ENCODE data around the gene FANK1. TPM values are rescaled to one million over a fixed set of nuclear protein-coding genes. Genes with fewer than 3 reads are reported as not detected.
A peak's percentile ranks its signal among the peaks of the same experiment; 100 is the strongest.
"Not testable (repeated sequence)": the region's sequence is repeated elsewhere in the genome, so short reads cannot be mapped to it uniquely, and the experiment has no call there.

The FANK1 gene
- total RNA-seq, 1 experiment from 2014 or later = 0.85 TPM

DNA sequence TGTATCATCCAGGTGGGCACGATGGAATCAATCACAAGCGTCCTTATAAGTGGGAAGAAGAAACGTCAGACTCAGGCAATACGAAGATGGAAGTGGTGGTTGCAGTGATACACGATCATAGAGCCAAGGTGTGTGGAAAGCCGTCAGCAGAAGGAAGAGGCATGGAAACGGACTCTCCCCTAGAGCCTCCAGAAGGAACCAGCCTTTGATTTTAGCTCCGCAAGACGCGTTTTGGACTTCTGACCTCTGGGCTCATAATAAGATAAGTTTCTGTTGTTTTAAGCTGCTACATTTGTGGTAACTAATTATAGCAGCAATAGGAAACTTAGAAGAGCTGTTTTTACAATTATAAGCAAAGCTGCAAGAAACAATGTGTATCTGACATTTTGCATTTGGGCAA, 14.8 kb downstream of the FANK1 start:
- Mint-ChIP-seq H3K9me3 (ENCODE audit: low read depth, unreplicated experiment) (no peaks in the 10 kb centered on the region), H3K27ac (ENCODE audit: unreplicated experiment) (no peak overlapping the region), H3K36me3 (ENCODE audit: insufficient read depth, unreplicated experiment) (no peaks in the 10 kb centered on the region), H3K27me3 (ENCODE audit: unreplicated experiment) (no peaks in the 10 kb centered on the region), H3K4me1 (ENCODE audit: low read depth, unreplicated experiment) (peaks cover 35% of the 10 kb centered on the region), H3K4me3 (ENCODE audit: low read depth, unreplicated experiment) (no peak overlapping the region)
- no peak for DNase-seq
- CTCF ChIA-PET = no interaction called here
- intact Hi-C loops (cut with micrococcal nuclease; ENCODE audit: unreplicated experiment) = no loop called here
- TF ChIP-seq, protein P1, sequence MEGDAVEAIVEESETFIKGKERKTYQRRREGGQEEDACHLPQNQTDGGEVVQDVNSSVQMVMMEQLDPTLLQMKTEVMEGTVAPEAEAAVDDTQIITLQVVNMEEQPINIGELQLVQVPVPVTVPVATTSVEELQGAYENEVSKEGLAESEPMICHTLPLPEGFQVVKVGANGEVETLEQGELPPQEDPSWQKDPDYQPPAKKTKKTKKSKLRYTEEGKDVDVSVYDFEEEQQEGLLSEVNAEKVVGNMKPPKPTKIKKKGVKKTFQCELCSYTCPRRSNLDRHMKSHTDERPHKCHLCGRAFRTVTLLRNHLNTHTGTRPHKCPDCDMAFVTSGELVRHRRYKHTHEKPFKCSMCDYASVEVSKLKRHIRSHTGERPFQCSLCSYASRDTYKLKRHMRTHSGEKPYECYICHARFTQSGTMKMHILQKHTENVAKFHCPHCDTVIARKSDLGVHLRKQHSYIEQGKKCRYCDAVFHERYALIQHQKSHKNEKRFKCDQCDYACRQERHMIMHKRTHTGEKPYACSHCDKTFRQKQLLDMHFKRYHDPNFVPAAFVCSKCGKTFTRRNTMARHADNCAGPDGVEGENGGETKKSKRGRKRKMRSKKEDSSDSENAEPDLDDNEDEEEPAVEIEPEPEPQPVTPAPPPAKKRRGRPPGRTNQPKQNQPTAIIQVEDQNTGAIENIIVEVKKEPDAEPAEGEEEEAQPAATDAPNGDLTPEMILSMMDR (IDR thresholded peaks at IDR 0.05; ENCODE audit: unreplicated experiment) = no peak
- no TSS peak for BruUV-seq (replicated peaks)

DNA sequence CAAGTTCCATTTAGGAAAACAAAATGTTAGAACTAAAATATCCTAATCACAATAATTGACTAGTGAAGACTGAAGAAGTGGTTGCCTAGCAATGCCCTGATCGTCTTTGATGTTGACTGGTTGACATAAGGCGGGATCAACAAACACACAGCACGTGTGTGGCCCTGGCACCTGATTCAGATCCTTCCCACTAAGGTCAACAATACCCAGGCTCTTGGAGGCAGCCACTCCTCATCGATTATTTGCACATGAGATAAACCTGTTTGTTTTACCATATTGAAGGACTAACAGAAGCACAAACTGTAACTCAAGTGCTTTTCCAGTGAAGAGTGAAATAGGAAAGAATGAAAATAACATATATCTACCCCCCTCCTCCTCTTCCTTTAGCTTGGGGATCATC, 15.6 kb downstream of the FANK1 start:
- no peaks in the 10 kb centered on the region for H3K27me3 Mint-ChIP-seq (ENCODE audit: unreplicated experiment)
- H3K9me3 Mint-ChIP-seq (ENCODE audit: low read depth, unreplicated experiment) = no peaks in the 10 kb centered on the region
- no peak overlapping the region for H3K27ac Mint-ChIP-seq (ENCODE audit: unreplicated experiment)
- intact Hi-C loops (cut with micrococcal nuclease; ENCODE audit: unreplicated experiment) = no loop called here
- peak overlapping the region; percentile 46 for H3K4me3 Mint-ChIP-seq (ENCODE audit: low read depth, unreplicated experiment)
- no TSS peak for BruUV-seq (replicated peaks)
- H3K36me3 Mint-ChIP-seq (ENCODE audit: insufficient read depth, unreplicated experiment) = no peaks in the 10 kb centered on the region
- H3K4me1 Mint-ChIP-seq (ENCODE audit: low read depth, unreplicated experiment) = peaks cover 35% of the 10 kb centered on the region
- CTCF ChIA-PET = interaction anchor here (0.9 kb wide), 1 partner anchor 33 kb away, joined by 3 read pairs; no protein-coding TSS in a partner anchor
- peak; percentile 31 for DNase-seq
- TF ChIP-seq, protein P1 (IDR thresholded peaks at IDR 0.05; ENCODE audit: unreplicated experiment) = no peak

DNA sequence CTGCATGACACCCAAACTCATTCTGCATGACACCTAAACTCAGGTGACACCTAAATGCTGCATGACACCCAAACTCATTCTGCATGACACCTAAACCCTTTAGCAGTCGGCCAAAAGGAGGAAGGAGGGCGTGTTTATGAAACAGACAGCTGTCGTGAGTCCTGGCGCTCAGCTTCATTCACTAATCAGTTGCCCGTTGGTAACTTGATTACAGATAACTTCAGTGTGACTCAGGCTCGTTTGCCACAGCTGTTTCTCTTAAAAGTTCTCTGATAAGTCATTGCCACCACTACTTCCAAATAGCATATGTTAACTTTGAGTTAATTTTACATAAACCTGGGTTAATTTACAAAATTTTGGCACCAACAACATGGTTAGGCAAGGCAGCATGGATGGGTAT, 16.9 kb downstream of the FANK1 start:
- peaks cover 35% of the 10 kb centered on the region for H3K4me1 Mint-ChIP-seq (ENCODE audit: low read depth, unreplicated experiment)
- H3K36me3 Mint-ChIP-seq (ENCODE audit: insufficient read depth, unreplicated experiment); CTCF ChIA-PET; H3K27ac Mint-ChIP-seq (ENCODE audit: unreplicated experiment); H3K9me3 Mint-ChIP-seq (ENCODE audit: low read depth, unreplicated experiment); H3K4me3 Mint-ChIP-seq (ENCODE audit: low read depth, unreplicated experiment); H3K27me3 Mint-ChIP-seq (ENCODE audit: unreplicated experiment); intact Hi-C loops (cut with micrococcal nuclease; ENCODE audit: unreplicated experiment); DNase-seq; BruUV-seq (replicated peaks): not testable (repeated sequence)

DNA sequence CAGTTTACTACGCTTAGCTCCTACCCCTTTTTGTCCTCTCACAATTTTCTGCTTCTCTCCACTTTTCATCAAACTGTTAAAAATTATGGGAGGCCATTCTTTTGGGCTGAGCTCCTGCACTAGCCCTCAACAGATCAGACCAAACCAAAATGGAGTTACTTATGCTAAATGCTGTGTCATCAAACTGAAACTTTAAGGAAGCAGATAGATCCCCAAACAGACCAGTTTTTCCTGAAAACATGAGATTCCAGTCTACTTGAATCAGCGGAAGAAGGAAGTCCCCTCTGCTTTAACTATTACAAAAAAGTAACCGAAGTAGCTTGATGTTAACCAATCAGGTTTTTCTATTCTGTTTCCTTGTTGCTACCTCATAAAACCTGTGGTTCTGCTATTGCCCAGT, 20.6 kb downstream of the FANK1 start:
- H3K9me3 Mint-ChIP-seq (ENCODE audit: low read depth, unreplicated experiment) = no peaks in the 10 kb centered on the region
- intact Hi-C loops (cut with micrococcal nuclease; ENCODE audit: unreplicated experiment) = no loop called here
- CTCF ChIA-PET = no interaction called here
- BruUV-seq (replicated peaks) = no TSS peak
- H3K4me1 Mint-ChIP-seq (ENCODE audit: low read depth, unreplicated experiment) = peaks cover 21% of the 10 kb centered on the region
- H3K27me3 Mint-ChIP-seq (ENCODE audit: unreplicated experiment) = no peaks in the 10 kb centered on the region
- TF ChIP-seq, protein P1 (IDR thresholded peaks at IDR 0.05; ENCODE audit: unreplicated experiment) = no peak
- DNase-seq = no peak
- H3K4me3 Mint-ChIP-seq (ENCODE audit: low read depth, unreplicated experiment) = no peak overlapping the region
- no peak overlapping the region for H3K27ac Mint-ChIP-seq (ENCODE audit: unreplicated experiment)
- H3K36me3 Mint-ChIP-seq (ENCODE audit: insufficient read depth, unreplicated experiment) = no peaks in the 10 kb centered on the region

DNA sequence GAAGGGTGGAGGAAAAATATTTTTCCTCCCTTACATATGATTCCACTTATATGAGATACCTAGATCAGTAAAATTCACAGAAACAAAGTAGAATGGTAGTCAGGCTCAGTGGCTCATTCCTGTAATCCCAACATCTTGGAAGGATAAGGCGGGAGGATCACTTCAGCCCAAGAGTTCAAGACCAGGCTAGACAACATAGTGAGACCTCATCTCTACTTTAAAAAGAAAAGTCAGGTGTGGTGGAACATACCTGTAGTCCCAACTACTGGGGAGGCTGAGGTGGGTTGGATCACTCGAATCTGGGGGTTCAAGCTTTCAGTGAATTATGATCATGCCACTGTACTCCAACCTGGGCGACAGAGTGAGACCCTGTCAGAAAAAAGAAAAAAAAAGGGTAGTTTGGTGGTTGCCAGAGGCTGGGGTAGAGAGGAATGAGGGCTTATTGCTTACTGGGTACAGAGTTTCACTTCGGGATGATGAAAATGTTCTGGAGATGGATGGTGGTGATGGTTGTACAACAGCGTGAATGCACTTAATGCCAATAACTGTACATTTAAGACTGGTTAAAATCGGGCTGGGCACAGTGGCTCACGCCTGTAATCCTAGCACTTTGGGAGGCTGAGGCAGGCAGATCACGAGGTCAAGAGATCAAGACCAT, 21.5 kb downstream of the FANK1 start:
- H3K9me3 Mint-ChIP-seq (ENCODE audit: low read depth, unreplicated experiment); H3K27ac Mint-ChIP-seq (ENCODE audit: unreplicated experiment); H3K4me3 Mint-ChIP-seq (ENCODE audit: low read depth, unreplicated experiment); DNase-seq; BruUV-seq (replicated peaks); intact Hi-C loops (cut with micrococcal nuclease; ENCODE audit: unreplicated experiment); CTCF ChIA-PET; H3K36me3 Mint-ChIP-seq (ENCODE audit: insufficient read depth, unreplicated experiment); H3K27me3 Mint-ChIP-seq (ENCODE audit: unreplicated experiment): not testable (repeated sequence)
- peaks cover 12% of the 10 kb centered on the region for H3K4me1 Mint-ChIP-seq (ENCODE audit: low read depth, unreplicated experiment)

DNA sequence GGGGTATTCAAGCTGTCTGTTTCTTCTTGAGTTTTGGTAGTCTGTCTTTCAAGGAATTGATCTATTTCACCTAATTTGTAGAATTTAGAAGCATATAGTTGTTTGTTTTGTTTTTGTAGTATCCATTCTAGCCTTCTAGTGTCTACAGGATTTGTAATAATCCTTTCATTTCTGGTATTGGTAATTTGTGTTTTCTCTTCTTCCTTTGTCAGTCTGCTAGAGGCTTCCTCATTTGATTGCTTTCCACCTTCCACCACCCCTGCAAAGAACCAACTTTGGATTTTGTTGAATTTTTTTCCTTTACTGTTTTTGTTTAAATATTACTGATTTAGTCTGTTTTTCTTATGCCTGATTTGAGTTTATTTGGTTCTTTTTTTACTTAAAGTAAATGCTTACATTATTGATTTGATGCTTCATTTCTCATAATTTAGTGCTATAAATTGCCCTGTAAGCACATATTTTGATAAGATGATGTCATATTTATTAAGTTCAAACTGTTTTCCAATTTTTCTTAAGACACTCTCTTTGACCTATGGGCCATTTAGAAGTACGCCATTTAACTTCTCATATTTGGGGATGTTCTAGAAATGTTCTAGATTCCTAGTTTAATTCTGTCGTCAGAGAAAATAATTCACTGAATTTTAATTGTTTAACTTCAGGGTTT, 25.4 kb downstream of the FANK1 start:
- H3K27me3 Mint-ChIP-seq (ENCODE audit: unreplicated experiment); H3K36me3 Mint-ChIP-seq (ENCODE audit: insufficient read depth, unreplicated experiment); DNase-seq; H3K4me1 Mint-ChIP-seq (ENCODE audit: low read depth, unreplicated experiment); CTCF ChIA-PET; BruUV-seq (replicated peaks); H3K4me3 Mint-ChIP-seq (ENCODE audit: low read depth, unreplicated experiment); H3K9me3 Mint-ChIP-seq (ENCODE audit: low read depth, unreplicated experiment): not testable (repeated sequence)
- H3K27ac Mint-ChIP-seq (ENCODE audit: unreplicated experiment) = peak overlapping the region; percentile 9
- intact Hi-C loops (cut with micrococcal nuclease; ENCODE audit: unreplicated experiment) = loop anchor here (2.0 kb wide), 1 partner anchor 39 kb away; no protein-coding TSS in a partner anchor

All from Calu3 (cell line).